Measurements from ENCODE around the gene SNRNP25.

GRCh38 chr16:67183-67791 is 13.7 kb downstream of the SNRNP25 start:
- no peak for TF ChIP-seq YY1 (IDR thresholded peaks at IDR 0.05; ENCODE audit: insufficient read depth, insufficient read length)
- no peak for TF ChIP-seq ZNF274 (IDR thresholded peaks at IDR 0.05; ENCODE audit: low read depth, low read length)
